Stimulated activated CD8-positive, alpha-beta memory T cell treated with anti-CD3 and anti-CD28 coated beads, Interleukin-12 subunit alpha, Interleukin-12 subunit beta, amount 100 ng/mL, for 24 hours (primary cell): ENCODE results near the gene BET1L.
"Not testable (repeated sequence)": the region's sequence is repeated elsewhere in the genome, so short reads cannot be mapped to it uniquely, and the experiment has no call there.

Source experiments
- DNase-seq: peaks from one replicate; pipeline ENCODE4 v3.0.0-alpha.2; 2020; ENCODE audit errors: extremely low read depth

Gene BET1L

GRCh38 chr11:227824-228379 is 20.7 kb upstream of the BET1L start:
- DNase-seq: no peak

- DNase-seq: no peak
Measured at GRCh38 chr11:225734-226453, 18.7 kb upstream of the BET1L start.

- DNase-seq: no peak
Measured at GRCh38 chr11:224424-224823, 17.2 kb upstream of the BET1L start.

- no peak for DNase-seq
Measured at GRCh38 chr11:223884-224283, 16.7 kb upstream of the BET1L start.

- no peak for DNase-seq
Measured at GRCh38 chr11:223026-223789, 16.0 kb upstream of the BET1L start.

GRCh38 chr11:221998-222789 is 15.0 kb upstream of the BET1L start:
- DNase-seq: no peak

GRCh38 chr11:221539-221938 is 14.3 kb upstream of the BET1L start:
- no peak for DNase-seq

- DNase-seq: not testable (repeated sequence)
Measured at GRCh38 chr11:220641-221215, 13.5 kb upstream of the BET1L start.

GRCh38 chr11:218815-219593 is 11.8 kb upstream of the BET1L start:
- DNase-seq: no peak

- DNase-seq: no peak
Measured at GRCh38 chr11:217704-218103, 10.5 kb upstream of the BET1L start.

- DNase-seq: no peak
Measured at GRCh38 chr11:216081-216974, 9.1 kb upstream of the BET1L start.

- no peak for DNase-seq
Measured at GRCh38 chr11:215581-216037, 8.4 kb upstream of the BET1L start.

GRCh38 chr11:214083-214482 is 6.9 kb upstream of the BET1L start:
- DNase-seq: no peak

GRCh38 chr11:213111-213510 is 5.9 kb upstream of the BET1L start:
- DNase-seq: no peak

- DNase-seq: no peak
Measured at GRCh38 chr11:212150-213100, 5.2 kb upstream of the BET1L start.

- no peak for DNase-seq
Measured at GRCh38 chr11:211741-212140, 4.5 kb upstream of the BET1L start.

- DNase-seq: no peak
Measured at GRCh38 chr11:211295-211694, 4.1 kb upstream of the BET1L start.

GRCh38 chr11:210803-211180 is 3.6 kb upstream of the BET1L start:
- no peak for DNase-seq
